ENCODE results near the gene MTA2.
A peak's percentile ranks its signal among the peaks of the same experiment; 100 is the strongest.

Gene MTA2

DNA sequence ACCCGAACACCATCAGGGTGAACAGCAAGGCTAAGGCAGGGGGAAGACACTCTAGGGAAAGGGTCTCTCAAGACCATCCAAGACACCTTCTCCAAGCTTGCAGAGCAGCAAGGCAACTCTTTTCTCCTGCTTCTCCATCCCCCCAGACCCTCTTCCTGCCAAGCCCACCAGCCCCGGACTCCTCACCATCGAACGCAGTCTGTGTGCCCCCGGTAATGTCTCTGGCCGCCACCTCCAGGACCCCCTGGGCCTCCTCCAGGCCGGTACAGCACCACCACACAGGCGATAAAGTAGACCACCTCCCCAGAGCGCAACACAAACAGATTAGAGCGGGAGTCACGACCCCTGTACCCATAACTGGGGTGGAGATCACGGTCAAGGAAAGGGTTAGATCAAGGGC lies 7.1 kb upstream of the MTA2 start:
- Mint-ChIP-seq H3K36me3 (peaks cover 56% of the 10 kb centered on the region), H3K4me3 (no peak overlapping the region), H3K4me1 (peaks cover 62% of the 10 kb centered on the region), H3K27me3 (no peaks in the 10 kb centered on the region), H3K27ac (no peak overlapping the region), H3K9me3 (no peaks in the 10 kb centered on the region)
- DNase-seq = no peak
- CTCF ChIA-PET = interaction anchor here (1.3 to 5.4 kb wide), 3 partner anchors 16 to 68 kb away, joined by 3 to 44 read pairs (median 3); partner anchors contain the start of gene TUT1

GRCh38 chr11:62607714-62608113 lies 6.0 kb upstream of the MTA2 start:
- Mint-ChIP-seq H3K4me3 (no peak overlapping the region), H3K4me1 (peaks cover 62% of the 10 kb centered on the region), H3K27ac (peak overlapping the region; percentile 8), H3K9me3 (no peaks in the 10 kb centered on the region), H3K27me3 (no peaks in the 10 kb centered on the region), H3K36me3 (peaks cover 66% of the 10 kb centered on the region)
- CTCF ChIA-PET = interaction anchor here (1.1 to 1.6 kb wide), 5 partner anchors 15 to 86 kb away, joined by 3 read pairs; no protein-coding TSS in a partner anchor
- no peak for DNase-seq

DNA sequence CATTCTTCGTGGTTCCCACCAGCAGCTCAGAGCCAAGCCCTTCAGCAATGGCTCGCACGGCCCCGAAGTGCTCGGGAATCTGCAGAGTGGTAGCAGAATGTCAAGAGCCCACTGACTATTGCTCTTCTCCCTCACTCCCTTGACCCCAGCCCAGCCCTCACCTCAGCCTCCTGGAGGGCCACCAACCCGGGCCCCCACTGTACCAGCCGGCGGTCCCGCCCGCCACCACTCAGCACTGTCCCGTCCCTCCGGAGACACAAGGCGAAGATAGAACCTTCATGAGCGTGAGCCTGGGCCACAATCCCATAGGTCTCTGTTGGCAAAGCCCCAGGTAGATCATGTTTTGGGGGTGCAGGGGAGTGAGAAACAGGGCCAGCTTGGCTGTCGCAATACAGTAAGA lies 4.2 kb upstream of the MTA2 start:
- no peak overlapping the region for H3K4me3 Mint-ChIP-seq
- H3K36me3 Mint-ChIP-seq = peaks cover 65% of the 10 kb centered on the region
- peak overlapping the region; percentile 33 for H3K27ac Mint-ChIP-seq
- no peaks in the 10 kb centered on the region for H3K27me3 Mint-ChIP-seq
- no peaks in the 10 kb centered on the region for H3K9me3 Mint-ChIP-seq
- H3K4me1 Mint-ChIP-seq = peaks cover 57% of the 10 kb centered on the region
- DNase-seq = no peak
- CTCF ChIA-PET = no interaction called here

- H3K36me3 Mint-ChIP-seq = peaks cover 65% of the 10 kb centered on the region
- no peaks in the 10 kb centered on the region for H3K27me3 Mint-ChIP-seq
- H3K27ac Mint-ChIP-seq = no peak overlapping the region
- CTCF ChIA-PET = no interaction called here
- no peaks in the 10 kb centered on the region for H3K9me3 Mint-ChIP-seq
- no peak overlapping the region for H3K4me3 Mint-ChIP-seq
- H3K4me1 Mint-ChIP-seq = peaks cover 53% of the 10 kb centered on the region
- DNase-seq = no peak
These were observed 3.8 kb upstream of the MTA2 start for GRCh38 chr11:62605467-62605866.

DNA sequence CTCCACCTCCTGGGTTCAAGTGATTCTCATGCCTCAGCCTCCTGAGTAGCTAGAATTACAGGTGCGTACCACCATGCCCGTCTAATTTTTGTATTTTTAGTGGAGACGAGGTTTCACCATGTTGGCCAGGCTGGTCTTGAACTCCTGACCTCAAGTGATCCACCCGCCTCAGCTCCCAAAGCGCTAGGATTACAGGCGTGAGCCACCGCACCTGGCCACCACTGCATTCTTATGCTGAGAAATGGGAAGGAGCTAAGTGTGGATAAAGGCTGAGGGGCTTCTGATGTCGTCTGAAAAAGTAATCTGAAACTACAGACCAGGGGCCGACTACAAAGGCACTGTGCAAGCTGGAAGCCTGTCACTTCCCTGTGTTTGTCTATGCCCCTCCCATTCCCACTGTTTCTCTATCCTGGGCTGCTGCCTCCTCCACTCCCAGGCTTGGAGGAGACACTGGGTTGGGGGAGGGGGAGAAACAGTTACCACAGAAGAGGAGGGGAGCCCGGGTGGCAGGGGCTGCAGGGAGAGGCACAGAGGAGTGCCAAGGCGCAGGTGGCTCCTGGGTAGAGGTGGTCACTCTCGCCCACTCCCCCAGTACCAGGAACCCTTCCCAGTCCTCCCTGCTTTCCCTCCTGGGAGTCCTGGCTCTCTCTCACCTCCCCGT lies 2.9 kb upstream of the MTA2 start:
- H3K4me1 Mint-ChIP-seq = peaks cover 52% of the 10 kb centered on the region
- no peak overlapping the region for H3K4me3 Mint-ChIP-seq
- CTCF ChIA-PET = interaction anchor here (1.7 kb wide), 1 partner anchor 12 kb away, joined by 5 read pairs; the partner anchor contains the start of gene TUT1
- peaks cover 65% of the 10 kb centered on the region for H3K36me3 Mint-ChIP-seq
- no peaks in the 10 kb centered on the region for H3K9me3 Mint-ChIP-seq
- DNase-seq = no peak
- H3K27me3 Mint-ChIP-seq = no peaks in the 10 kb centered on the region
- no peak overlapping the region for H3K27ac Mint-ChIP-seq

DNA sequence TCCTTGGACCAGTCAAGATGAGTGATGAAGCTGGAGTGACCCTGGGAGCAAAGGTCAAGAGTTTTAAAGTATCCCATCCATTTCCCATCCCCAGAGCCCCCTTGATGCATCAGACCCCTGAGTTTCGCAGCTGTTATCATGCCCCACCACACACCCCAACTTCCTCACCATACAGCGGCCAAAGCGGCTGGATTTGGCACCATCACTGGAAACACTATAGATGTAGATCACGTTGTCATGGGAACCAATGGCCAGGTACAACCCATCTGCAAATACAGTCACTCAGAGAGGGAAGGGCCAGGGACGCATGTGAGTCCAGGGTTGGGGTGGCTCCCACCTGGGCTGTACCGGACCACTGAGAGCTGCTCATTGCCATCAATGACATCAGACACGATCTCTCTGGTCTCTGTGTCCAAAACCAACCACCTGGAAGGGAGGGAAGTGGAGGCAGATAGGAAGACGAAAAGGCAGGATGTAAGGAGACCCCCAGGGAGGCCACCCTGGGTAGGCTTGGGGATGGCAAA lies 2.2 kb upstream of the MTA2 start:
- no peak for DNase-seq
- H3K4me1 Mint-ChIP-seq = peaks cover 52% of the 10 kb centered on the region
- H3K9me3 Mint-ChIP-seq = no peaks in the 10 kb centered on the region
- H3K27me3 Mint-ChIP-seq = no peaks in the 10 kb centered on the region
- CTCF ChIA-PET = interaction anchor here (0.9 to 1.7 kb wide), 2 partner anchors 10 to 12 kb away, joined by 3 to 5 read pairs; partner anchors contain the start of gene TUT1
- H3K4me3 Mint-ChIP-seq = peak overlapping the region; percentile 50
- H3K27ac Mint-ChIP-seq = peak overlapping the region; percentile 28
- peaks cover 68% of the 10 kb centered on the region for H3K36me3 Mint-ChIP-seq

DNA sequence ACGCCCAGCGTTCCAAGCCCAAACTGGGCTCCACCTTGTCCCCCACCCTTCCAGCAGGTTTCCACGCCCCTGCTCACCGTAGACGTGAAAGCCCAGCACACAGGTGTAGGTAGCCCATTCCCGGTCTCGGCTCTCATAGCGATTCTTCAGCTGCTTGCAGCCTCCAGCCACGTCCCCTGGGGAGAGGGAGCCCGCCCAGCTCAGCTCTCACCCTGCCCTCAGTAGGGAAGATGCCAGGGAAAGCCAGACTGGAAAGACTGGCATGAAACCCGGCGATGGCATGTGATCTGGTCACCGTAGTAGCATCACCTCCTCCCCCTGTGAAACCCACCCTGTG lies 1.4 kb upstream of the MTA2 start:
- CTCF ChIA-PET = interaction anchor here (0.9 to 1.7 kb wide), 2 partner anchors 9 to 11 kb away, joined by 3 to 5 read pairs; partner anchors contain the start of gene TUT1
- peak overlapping the region; percentile 75 for H3K27ac Mint-ChIP-seq
- H3K4me3 Mint-ChIP-seq = peak overlapping the region; percentile 50
- peaks cover 54% of the 10 kb centered on the region for H3K4me1 Mint-ChIP-seq
- DNase-seq = no peak
- no peaks in the 10 kb centered on the region for H3K9me3 Mint-ChIP-seq
- H3K27me3 Mint-ChIP-seq = no peaks in the 10 kb centered on the region
- peaks cover 72% of the 10 kb centered on the region for H3K36me3 Mint-ChIP-seq

DNA sequence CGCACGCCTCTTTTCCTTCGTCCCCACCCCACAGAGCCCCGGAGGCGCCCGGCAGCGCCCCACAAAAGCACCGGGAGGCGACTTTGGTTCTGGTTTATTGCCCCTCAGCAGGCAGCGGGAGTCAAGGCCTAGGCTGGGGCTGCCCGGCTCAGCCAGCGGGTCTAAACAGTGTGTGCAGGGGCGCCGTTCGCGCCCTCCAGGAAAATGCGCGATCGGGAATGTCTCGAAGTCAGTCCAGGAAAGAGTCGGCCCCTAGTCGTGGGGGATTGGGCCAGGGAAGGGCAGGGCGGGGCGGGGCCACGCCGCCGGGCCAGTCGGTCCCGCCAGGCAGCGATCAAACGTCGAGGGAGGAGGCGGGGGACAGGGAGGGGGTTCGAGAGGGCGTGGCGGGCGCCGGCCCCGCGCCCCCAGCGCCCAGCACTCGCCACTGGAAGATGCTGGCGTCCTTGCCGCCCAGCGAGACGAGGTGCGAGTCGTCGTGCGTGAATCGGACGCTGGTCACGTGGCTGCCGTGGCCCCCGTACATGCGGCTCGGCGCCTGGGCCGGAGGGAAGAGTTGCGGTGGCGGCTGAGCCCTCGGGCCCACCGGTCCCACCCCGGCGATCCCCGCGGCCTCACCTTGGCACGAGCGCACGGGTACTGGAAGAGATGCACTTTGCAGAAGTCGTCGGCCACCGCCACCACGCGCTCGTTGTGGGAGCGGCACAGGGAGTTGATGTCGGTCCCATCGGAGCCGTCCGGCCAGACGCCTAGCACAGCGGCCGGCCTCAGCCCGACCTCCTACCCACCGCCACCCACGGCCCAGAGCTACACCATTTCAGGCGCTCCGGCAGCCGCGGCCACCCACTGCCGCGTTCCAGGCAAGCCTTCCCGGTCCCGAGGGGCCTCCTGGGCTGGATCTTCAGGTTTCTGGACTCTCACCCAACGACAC lies 741 bp upstream of the MTA2 start:
- no peak for DNase-seq
- Mint-ChIP-seq H3K27me3 (no peaks in the 10 kb centered on the region), H3K27ac (peak overlapping the region; percentile 96), H3K36me3 (peaks cover 72% of the 10 kb centered on the region), H3K4me1 (peaks cover 54% of the 10 kb centered on the region), H3K4me3 (peak overlapping the region; percentile 87), H3K9me3 (no peaks in the 10 kb centered on the region)
- CTCF ChIA-PET = interaction anchor here (0.9 to 2.1 kb wide), 6 partner anchors 9 to 91 kb away, joined by 3 to 16 read pairs (median 8); partner anchors contain the start of genes B3GAT3, EML3, LRRN4CL and TUT1

DNA sequence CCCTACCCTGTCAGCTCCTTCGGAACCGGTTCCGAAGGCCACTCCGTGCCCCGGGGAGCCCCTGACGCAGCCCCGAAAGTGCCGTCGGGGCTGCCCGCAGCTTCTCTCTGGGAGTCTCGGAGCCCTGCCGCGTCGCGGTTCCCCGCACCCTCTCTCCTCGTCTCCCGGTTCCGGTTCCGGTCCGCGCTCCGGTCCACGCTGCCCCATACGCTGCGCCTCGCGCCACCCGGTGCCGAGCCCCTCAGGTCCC lies 618 bp downstream of the MTA2 start:
- CTCF ChIA-PET = interaction anchor here (0.9 to 2.1 kb wide), 6 partner anchors 9 to 93 kb away, joined by 3 to 16 read pairs (median 8); partner anchors contain the start of genes B3GAT3, EML3, LRRN4CL and TUT1
- Mint-ChIP-seq H3K4me1 (peaks cover 58% of the 10 kb centered on the region), H3K4me3 (peak overlapping the region; percentile 87), H3K27ac (peak overlapping the region; percentile 96), H3K27me3 (no peaks in the 10 kb centered on the region), H3K9me3 (no peaks in the 10 kb centered on the region), H3K36me3 (peaks cover 73% of the 10 kb centered on the region)
- DNase-seq = peak; percentile 68

GRCh38 chr11:62600367-62601121 lies 1.1 kb downstream of the MTA2 start:
- no peaks in the 10 kb centered on the region for H3K27me3 Mint-ChIP-seq
- H3K9me3 Mint-ChIP-seq = no peaks in the 10 kb centered on the region
- no peak for DNase-seq
- CTCF ChIA-PET = interaction anchor here (1.3 to 2.1 kb wide), 3 partner anchors 9 to 66 kb away, joined by 4 to 16 read pairs (median 10); partner anchors contain the start of genes B3GAT3 and TUT1
- H3K36me3 Mint-ChIP-seq = peaks cover 72% of the 10 kb centered on the region
- peaks cover 58% of the 10 kb centered on the region for H3K4me1 Mint-ChIP-seq
- peak overlapping the region; percentile 87 for H3K4me3 Mint-ChIP-seq
- H3K27ac Mint-ChIP-seq = peak overlapping the region; percentile 96

GRCh38 chr11:62599901-62600300 lies 1.8 kb downstream of the MTA2 start:
- Mint-ChIP-seq H3K9me3 (no peaks in the 10 kb centered on the region), H3K4me1 (peaks cover 61% of the 10 kb centered on the region)
- no peak for DNase-seq

GRCh38 chr11:62599069-62599696 lies 2.5 kb downstream of the MTA2 start:
- Mint-ChIP-seq H3K4me3 (peak overlapping the region; percentile 87), H3K9me3 (no peaks in the 10 kb centered on the region), H3K27ac (peak overlapping the region; percentile 96), H3K27me3 (no peaks in the 10 kb centered on the region), H3K36me3 (peaks cover 79% of the 10 kb centered on the region), H3K4me1 (peaks cover 65% of the 10 kb centered on the region)
- CTCF ChIA-PET = interaction anchor here (0.8 kb wide), 1 partner anchor 176 kb away, joined by 4 read pairs; no protein-coding TSS in a partner anchor
- peak; percentile 98 for DNase-seq

More at GRCh38 chr11:62599901-62600300, 1.8 kb downstream of the MTA2 start:
- H3K4me3 Mint-ChIP-seq = peak overlapping the region; percentile 87
- no peaks in the 10 kb centered on the region for H3K27me3 Mint-ChIP-seq
- H3K36me3 Mint-ChIP-seq = peaks cover 74% of the 10 kb centered on the region
- CTCF ChIA-PET = interaction anchor here (0.8 kb wide), 1 partner anchor 177 kb away, joined by 4 read pairs; no protein-coding TSS in a partner anchor
- peak overlapping the region; percentile 96 for H3K27ac Mint-ChIP-seq

DNA sequence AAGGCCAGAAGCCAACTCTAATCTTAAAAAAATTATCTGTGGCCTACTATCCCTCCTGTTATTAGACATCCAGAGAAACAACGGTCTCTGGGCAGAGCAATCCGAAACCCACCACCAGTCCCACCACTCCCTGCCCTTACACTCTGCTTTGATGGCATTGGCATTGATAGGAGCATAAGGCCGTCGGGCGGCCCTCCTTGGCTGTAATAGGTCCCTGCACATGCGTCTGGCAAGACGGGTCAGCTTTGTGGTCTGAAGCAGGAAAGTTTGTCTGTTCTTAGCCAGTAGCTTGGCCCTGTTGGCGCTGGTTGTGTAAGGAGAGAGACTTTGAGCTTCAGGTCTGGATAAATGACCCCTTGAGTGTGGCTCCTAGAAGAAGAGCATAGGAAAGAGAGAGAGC lies 6.5 kb downstream of the MTA2 start:
- no peaks in the 10 kb centered on the region for H3K9me3 Mint-ChIP-seq
- DNase-seq = no peak
- no peaks in the 10 kb centered on the region for H3K27me3 Mint-ChIP-seq
- peaks cover 75% of the 10 kb centered on the region for H3K36me3 Mint-ChIP-seq
- peaks cover 76% of the 10 kb centered on the region for H3K4me1 Mint-ChIP-seq
- no peak overlapping the region for H3K27ac Mint-ChIP-seq
- H3K4me3 Mint-ChIP-seq = no peak overlapping the region
- CTCF ChIA-PET = interaction anchor here (0.5 to 5.6 kb wide), 4 partner anchors 16 to 170 kb away, joined by 3 to 44 read pairs (median 10); partner anchors contain the start of genes EML3 and ROM1

Data from activated naive CD4-positive, alpha-beta T cell treated with anti-CD3 and anti-CD28 coated beads, Interleukin-2, amount 10 ng/mL, durations not matched to agents 7 days and 5 days (primary cell).